HTR-8/SVneo (cell line): Measurements from ENCODE around the gene ASPG.

Experiments used
- DNase-seq: peaks from one replicate; pipeline ENCODE4 v3.0.0; 2011; ENCODE audit warnings: low spot score, mixed read lengths; ENCODE audit not compliant: insufficient read length
- FAIRE-seq: peaks from 2 replicates; lab custom pipeline; 2011; peaks lifted over from hg19 to GRCh38; lab: Jason Lieb, UNC

Gene ASPG

GRCh38 chr14:104113631-104114420 lies 28.3 kb downstream of the ASPG start:
- FAIRE-seq (no peak), DNase-seq (no peak)

GRCh38 chr14:104114421-104115130 lies 29.1 kb downstream of the ASPG start:
- DNase-seq (no peak), FAIRE-seq (no peak)

- DNase-seq (no peak), FAIRE-seq (no peak)
Measured at GRCh38 chr14:104115131-104115600, 29.7 kb downstream of the ASPG start.

- DNase-seq (no peak), FAIRE-seq (peak; percentile 33)
Measured at GRCh38 chr14:104115691-104116287, 30.3 kb downstream of the ASPG start.

GRCh38 chr14:104116288-104116755 lies 30.8 kb downstream of the ASPG start:
- no peak for DNase-seq
- no peak for FAIRE-seq

- DNase-seq: no peak
- no peak for FAIRE-seq
Measured at GRCh38 chr14:104116756-104117340, 31.3 kb downstream of the ASPG start.

- FAIRE-seq (no peak), DNase-seq (no peak)
Measured at GRCh38 chr14:104117341-104118005, 32.0 kb downstream of the ASPG start.

- FAIRE-seq (no peak), DNase-seq (no peak)
Measured at GRCh38 chr14:104118006-104118844, 32.7 kb downstream of the ASPG start.

GRCh38 chr14:104119119-104119487 lies 33.6 kb downstream of the ASPG start:
- DNase-seq (no peak), FAIRE-seq (no peak)

- DNase-seq (no peak), FAIRE-seq (no peak)
Measured at GRCh38 chr14:104119488-104120251, 34.2 kb downstream of the ASPG start.

GRCh38 chr14:104120281-104120741 lies 34.8 kb downstream of the ASPG start:
- no peak for FAIRE-seq
- DNase-seq: no peak

GRCh38 chr14:104121142-104121541 lies 35.6 kb downstream of the ASPG start:
- no peak for FAIRE-seq
- no peak for DNase-seq

GRCh38 chr14:104123879-104124278 lies 38.4 kb downstream of the ASPG start:
- no peak for FAIRE-seq
- DNase-seq: no peak

- DNase-seq: no peak
- no peak for FAIRE-seq
Measured at GRCh38 chr14:104125011-104125410, 39.5 kb downstream of the ASPG start.

GRCh38 chr14:104126753-104127152 lies 41.3 kb downstream of the ASPG start:
- FAIRE-seq (no peak), DNase-seq (no peak)

GRCh38 chr14:104128981-104129380 lies 43.5 kb downstream of the ASPG start:
- DNase-seq (no peak), FAIRE-seq (no peak)

GRCh38 chr14:104129556-104129955 lies 44.1 kb downstream of the ASPG start:
- FAIRE-seq (no peak), DNase-seq (no peak)

- no peak for FAIRE-seq
- DNase-seq: no peak
Measured at GRCh38 chr14:104130974-104131651, 45.6 kb downstream of the ASPG start.
